Stimulated activated CD8-positive, alpha-beta memory T cell treated with anti-CD3 and anti-CD28 coated beads, Interleukin-15, amount 100 ng/mL, for 4 hours (primary cell): Measurements from ENCODE around the gene ASB15.

ENCODE experiments used
- DNase-seq, 2 donors: peaks; one replicate each; pipeline ENCODE4 v3.0.0-alpha.2; 2020; ENCODE audit warnings: low read depth in 2 of 2

ASB15 gene

DNA sequence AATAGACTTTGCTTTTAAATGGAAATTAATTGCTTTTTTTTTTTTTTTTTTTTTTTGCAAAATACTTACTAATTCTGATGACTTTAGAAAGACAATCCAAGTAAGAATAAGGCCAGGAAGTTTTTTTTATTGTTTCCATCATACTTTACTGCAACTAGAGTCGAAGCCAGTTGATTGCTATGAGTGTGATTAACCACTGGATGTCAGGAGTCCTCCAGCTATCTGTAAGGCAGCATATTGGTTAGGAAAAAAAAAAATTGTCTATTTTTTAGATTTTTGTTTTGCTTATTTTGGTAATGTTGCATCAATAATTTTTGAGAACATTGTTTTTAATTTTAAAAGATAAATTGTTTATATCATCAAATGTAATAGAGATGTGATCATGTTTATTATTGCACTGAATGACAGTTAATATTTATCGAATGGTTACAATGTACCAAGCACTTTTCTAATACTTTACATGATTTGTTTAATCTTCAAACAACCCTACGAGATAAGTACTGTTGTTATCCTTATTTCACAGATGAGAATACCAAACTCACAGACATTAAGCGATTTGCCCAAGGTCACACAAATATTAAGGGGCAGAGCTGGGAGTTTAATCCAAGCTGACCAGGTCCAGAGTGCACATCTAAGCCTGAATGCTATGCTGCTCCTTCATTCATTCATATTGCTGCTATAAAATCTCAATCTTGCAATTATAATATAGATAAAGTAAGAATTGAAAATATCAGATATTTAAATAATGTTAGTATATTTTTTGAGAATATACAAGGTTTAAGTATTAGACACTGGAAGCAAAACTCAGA lies 34.1 kb downstream of the ASB15 start:
- no peak for DNase-seq

- no peak for DNase-seq
Observed at GRCh38 chr7:123637203-123637602, 35.6 kb downstream of the ASB15 start.

DNA sequence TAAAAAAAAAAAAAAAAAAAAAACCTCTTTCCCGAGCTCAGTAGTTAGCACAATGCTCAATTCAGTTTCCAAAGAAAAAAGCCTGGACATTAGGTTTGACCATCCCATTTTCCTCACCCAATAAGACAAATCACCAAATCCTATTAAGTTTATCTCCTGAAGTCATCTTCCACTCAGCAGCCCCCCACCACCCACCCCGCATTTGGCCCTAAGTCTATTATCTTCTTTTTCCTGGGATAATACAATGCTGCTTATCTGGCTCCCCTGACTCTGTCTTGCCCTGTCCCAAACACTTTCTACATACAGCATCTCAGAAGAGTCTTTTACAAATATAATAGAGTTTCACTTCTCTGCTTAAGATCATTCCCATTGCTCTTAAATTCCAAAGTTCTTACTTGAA lies 36.3 kb downstream of the ASB15 start:
- DNase-seq = no peak

- no peak for DNase-seq
Observed at GRCh38 chr7:123639631-123640030, 38.0 kb downstream of the ASB15 start.

GRCh38 chr7:123640583-123640982 lies 39.0 kb downstream of the ASB15 start:
- DNase-seq = no peak

- no peak for DNase-seq
Observed at GRCh38 chr7:123641901-123642300, 40.3 kb downstream of the ASB15 start.

DNA sequence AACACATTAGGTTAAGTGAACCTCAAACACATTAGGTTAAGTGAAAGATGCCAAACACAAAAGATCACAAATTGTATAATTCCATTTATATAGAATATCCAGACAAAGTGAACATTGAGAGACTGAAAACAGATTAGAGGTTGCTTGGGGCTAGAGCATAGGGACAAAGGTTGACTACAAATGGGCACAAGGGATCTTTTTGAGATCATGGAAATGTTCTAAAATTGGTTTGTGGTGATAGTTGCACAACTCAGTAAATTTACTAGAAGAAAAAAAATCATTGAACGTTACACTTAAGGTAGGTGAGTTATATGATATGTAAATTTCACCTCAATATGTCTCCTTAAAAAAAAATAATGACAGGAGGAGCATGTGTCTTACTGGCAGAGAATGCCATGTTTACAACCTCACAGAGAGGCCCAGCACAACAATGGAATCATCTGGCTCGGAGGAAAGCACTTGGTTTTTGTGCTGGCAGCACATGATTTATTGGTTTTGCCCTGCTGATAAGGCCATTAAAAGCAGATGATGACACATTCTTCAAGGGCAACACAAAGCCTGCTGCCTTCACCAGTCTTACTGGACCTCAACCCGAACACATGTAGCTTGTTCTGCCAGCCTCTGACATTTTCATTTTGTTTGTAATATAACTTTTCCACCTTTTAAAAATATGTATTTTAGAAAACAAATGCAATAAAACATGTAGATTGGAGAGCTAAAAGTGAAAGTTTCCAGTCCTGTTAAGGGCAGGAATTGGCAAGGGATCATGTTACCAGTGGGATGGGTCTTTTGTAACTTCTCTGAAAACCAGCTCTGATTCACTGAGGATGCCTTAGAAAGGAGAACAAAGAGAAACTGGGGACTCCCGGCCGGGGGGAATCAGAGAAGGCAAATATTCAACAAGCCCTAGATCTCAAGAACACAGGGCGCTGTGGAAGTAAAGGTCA lies 42.1 kb downstream of the ASB15 start:
- no peak for DNase-seq

DNA sequence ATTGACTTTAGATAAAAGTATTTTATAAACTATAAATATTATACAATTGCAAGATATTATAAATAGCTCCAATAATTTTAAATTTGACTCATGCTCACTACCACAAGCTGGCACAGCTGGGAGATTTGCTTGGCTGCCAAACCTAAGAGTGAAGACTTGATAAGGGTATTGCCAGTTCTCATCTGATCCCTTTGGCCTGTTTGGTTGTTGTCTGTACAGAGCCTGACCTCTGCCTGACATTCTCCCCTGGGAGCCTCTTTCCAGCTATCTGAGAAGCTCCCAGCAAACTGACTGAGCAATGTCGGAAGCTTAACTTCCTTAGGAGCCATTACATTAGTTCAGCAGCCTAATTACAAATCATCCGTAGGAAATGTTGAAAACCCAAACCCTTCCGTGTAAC lies 43.9 kb downstream of the ASB15 start:
- no peak for DNase-seq

DNA sequence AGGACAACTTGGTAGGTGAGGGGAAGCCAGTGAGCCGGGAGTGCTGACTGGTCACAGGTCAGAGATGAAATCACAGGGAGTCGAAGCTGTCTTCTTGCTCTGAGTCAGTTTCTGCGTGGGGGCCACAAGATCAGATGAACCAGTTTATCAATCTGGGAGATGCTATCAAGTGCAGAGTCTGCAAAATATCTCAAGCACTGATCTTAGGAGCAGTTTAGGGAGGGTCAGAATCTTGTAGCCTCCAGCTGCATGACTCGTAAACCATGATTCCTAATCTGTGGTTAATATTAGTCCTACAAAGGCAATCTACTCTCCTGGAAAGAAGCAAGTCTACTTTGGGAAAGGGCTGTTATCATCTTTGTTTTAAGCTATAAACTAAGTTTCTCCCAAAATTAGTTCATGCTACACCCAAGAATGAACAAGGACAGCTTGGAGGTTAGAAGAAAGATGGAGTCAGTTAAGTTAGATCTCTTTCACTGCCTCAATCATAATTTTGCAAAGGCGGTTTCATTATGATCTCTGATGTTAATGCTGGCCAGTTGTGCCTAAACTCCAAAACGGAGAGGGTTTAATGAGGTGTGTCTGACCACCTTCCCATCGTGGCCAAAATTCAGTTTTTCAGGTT lies 45.6 kb downstream of the ASB15 start:
- no peak for DNase-seq

DNA sequence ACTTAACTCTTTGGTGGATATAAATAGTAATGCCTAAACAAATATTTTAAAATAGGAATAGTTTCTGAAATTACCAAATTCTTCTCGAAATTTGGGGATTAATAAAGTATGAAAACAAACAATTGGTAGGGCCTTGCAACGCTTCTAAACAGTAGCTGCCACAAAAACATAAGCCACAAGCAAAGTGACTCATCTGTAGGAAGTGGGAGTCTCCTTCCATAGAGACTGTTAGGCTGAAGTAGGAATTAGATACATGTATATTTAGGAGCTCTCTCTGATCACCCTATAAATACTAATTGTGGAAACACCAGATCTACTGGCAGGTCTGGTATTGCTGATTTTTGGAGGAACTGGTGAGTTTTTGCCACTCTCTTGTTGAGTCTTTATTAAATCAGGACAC lies 48.3 kb downstream of the ASB15 start:
- no peak for DNase-seq

GRCh38 chr7:123650595-123650994 lies 49.0 kb downstream of the ASB15 start:
- no peak for DNase-seq

DNA sequence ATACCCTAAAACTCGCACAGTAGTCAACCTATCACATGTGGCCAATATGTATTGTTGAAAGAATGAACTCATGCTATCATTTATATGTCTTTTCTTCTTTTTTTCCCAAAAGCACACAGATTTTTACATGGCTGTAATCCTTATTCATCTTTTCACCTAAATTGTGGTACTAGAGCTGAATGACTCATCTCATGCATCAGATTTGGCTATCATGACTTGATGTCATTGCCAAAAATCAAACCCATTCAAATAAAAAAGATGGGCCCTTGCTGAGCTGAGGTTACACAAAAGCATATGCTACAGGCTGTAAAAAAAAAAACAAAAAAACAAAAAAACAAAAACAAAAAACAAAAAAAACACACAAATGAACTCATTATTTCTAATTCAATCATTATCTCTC lies 50.8 kb downstream of the ASB15 start:
- DNase-seq = no peak

- no peak for DNase-seq
Observed at GRCh38 chr7:123653162-123653561, 51.5 kb downstream of the ASB15 start.

- no peak for DNase-seq
Observed at GRCh38 chr7:123655614-123656013, 54.0 kb downstream of the ASB15 start, which contains the start of gene LMOD2. Gene LMOD2 (plus strand): TSS chr7:123655866. CDS start chr7:123655964, 98 bp downstream.

GRCh38 chr7:123656544-123657303 lies 55.1 kb downstream of the ASB15 start:
- DNase-seq = no peak

DNA sequence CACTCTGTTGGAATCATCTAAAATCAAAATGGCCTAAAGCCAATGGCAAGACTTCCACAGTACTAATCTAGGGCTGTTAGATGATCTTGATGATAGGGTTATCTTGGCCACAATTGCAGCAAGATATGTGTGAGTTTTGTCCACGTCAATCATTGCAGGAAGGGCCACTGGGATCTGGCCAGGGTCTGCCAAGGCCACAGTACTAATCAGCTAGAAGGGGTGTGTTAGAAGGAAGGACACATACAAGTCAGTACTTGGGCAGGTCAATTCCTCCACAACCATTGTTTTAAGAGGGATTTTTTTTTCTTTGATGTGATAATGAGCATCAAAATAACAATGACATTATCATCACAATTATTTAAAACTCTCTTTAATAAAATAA lies 55.7 kb downstream of the ASB15 start:
- DNase-seq = no peak

- DNase-seq = no peak
Observed at GRCh38 chr7:123658023-123658422, 56.4 kb downstream of the ASB15 start.

DNA sequence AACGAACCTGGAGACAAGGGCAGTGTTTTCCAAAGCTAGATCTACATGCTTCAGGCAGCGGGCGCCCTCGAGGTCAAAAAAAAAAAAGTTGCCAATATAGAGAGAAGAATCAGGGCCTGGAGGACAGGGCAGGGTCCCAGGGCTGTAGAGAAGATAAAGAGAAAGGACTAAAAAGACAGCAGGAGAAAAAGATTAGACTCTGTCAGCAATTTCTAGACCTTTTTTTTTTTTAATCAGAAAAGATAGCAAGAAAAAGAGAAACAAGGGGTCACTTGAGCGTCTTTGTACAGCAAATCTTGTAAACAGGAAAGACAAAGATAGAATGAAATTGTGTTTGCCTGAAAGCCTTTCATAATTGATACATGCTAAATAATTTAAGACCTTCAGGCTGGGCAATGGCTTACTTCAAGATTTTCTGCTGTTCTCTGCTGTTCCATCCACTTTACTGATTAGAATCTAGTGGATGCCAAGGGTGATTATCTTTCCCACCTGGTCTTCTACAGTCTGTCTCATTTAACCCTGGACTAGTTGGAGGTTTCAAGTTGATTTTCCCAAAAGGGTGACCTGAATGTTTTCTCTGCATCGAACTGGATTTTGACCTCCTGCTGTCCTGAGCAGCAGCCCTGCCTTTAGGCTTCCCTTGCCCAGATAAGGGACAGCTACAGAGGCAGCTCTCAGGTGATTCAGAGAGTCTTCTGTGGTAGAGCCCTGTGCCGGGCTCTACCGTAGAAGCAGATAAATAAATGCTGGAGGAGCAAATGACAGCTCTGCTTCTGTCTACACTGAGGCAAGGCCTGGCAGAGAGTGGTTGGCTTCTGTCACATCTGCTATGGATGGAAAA lies 59.1 kb downstream of the ASB15 start:
- no peak for DNase-seq

DNA sequence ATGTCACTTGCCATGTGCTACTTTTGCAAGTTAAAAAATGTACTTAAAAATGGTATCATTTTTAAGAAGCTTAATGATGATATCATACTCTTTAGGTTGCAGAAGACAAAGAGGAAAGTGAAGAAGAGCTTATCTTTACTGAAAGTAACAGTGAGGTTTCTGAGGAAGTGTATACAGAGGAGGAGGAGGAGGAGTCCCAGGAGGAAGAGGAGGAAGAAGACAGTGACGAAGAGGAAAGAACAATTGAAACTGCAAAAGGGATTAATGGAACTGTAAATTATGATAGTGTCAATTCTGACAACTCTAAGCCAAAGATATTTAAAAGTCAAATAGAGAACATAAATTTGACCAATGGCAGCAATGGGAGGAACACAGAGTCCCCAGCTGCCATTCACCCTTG lies 60.1 kb downstream of the ASB15 start:
- DNase-seq = no peak

GRCh38 chr7:123662293-123662692 lies 60.7 kb downstream of the ASB15 start:
- no peak for DNase-seq

DNA sequence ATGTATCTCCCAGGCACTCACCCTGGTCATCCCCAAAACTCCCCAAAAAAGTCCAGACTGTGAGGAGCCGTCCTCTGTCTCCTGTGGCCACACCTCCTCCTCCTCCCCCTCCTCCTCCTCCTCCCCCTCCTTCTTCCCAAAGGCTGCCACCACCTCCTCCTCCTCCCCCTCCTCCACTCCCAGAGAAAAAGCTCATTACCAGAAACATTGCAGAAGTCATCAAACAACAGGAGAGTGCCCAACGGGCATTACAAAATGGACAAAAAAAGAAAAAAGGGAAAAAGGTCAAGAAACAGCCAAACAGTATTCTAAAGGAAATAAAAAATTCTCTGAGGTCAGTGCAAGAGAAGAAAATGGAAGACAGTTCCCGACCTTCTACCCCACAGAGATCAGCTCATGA lies 61.1 kb downstream of the ASB15 start:
- no peak for DNase-seq
